IgD-negative memory B cell (primary cell): ENCODE results near the gene HEPN1. TPM values are rescaled to one million over a fixed set of nuclear protein-coding genes. Genes with fewer than 3 reads are reported as not detected.

ENCODE experiments used
- H3K27ac Mint-ChIP-seq, 3 donors: one replicate each; pipeline ENCODE4 v1.8.0; 2020 to 2022; ENCODE audit warnings: mild to moderate bottlenecking in 3 of 3, mixed read lengths in 3 of 3, moderate library complexity in 1 of 3
- H3K27me3 Mint-ChIP-seq: one replicate; pipeline ENCODE4 v1.8.0; 2021; ENCODE audit warnings: mixed read lengths
- H3K36me3 Mint-ChIP-seq: one replicate; pipeline ENCODE4 v1.8.0; 2020; ENCODE audit warnings: mild to moderate bottlenecking, mixed read lengths
- H3K4me1 Mint-ChIP-seq, 3 donors: one replicate each; pipeline ENCODE4 v1.8.0; 2020 to 2022; ENCODE audit warnings: mixed read lengths in 3 of 3, mild to moderate bottlenecking in 1 of 3
- H3K4me3 Mint-ChIP-seq, 4 donors: one replicate each; pipeline ENCODE4 v1.8.0; 2020 to 2022; ENCODE audit warnings: mild to moderate bottlenecking in 4 of 4, mixed read lengths in 4 of 4, moderate library complexity in 3 of 4
- H3K9me3 Mint-ChIP-seq, 3 donors: one replicate each; pipeline ENCODE4 v1.8.0; 2020 to 2021; ENCODE audit warnings: mixed read lengths in 3 of 3, mild to moderate bottlenecking in 1 of 3
- polyA plus RNA-seq: library from polyadenylated mRNA; unstranded; fragments of 300-500 nt; fragmentation: Illumina TruSeq; gene quantifications from one replicate; pipeline ENCODE4 v1.2.3, GENCODE V29; 2021

Gene HEPN1
- polyA plus RNA-seq, 1 donor from 2014 or later = not detected

GRCh38 chr11:124902616-124903015, 16.4 kb upstream of the HEPN1 start:
- Mint-ChIP-seq H3K4me1 (peaks cover 0 to 2% (median 0%) of the 10 kb centered on the region in 3 donors), H3K36me3 (no peaks in the 10 kb centered on the region), H3K27me3 (peaks cover 19% of the 10 kb centered on the region), H3K9me3 (no peaks in the 10 kb centered on the region), H3K27ac (no peak overlapping the region), H3K4me3 (no peak overlapping the region)

- peaks cover 4 to 7% (median 5%) of the 10 kb centered on the region in 3 donors for H3K9me3 Mint-ChIP-seq
- H3K36me3 Mint-ChIP-seq = no peaks in the 10 kb centered on the region
- no peak overlapping the region for H3K4me3 Mint-ChIP-seq
- no peak overlapping the region for H3K27ac Mint-ChIP-seq
- peaks cover 0 to 2% (median 2%) of the 10 kb centered on the region in 3 donors for H3K4me1 Mint-ChIP-seq
- H3K27me3 Mint-ChIP-seq = peaks cover 24% of the 10 kb centered on the region
Measured at GRCh38 chr11:124915541-124916369, 3.3 kb upstream of the HEPN1 start.

- no peaks in the 10 kb centered on the region for H3K36me3 Mint-ChIP-seq
- H3K4me3 Mint-ChIP-seq = no peak overlapping the region
- no peak overlapping the region for H3K27ac Mint-ChIP-seq
- peaks cover 24% of the 10 kb centered on the region for H3K27me3 Mint-ChIP-seq
- H3K4me1 Mint-ChIP-seq = peaks cover 0 to 4% (median 2%) of the 10 kb centered on the region in 3 donors
- H3K9me3 Mint-ChIP-seq = peaks cover 3 to 7% (median 6%) of the 10 kb centered on the region in 3 donors
Measured at GRCh38 chr11:124916370-124916710, 2.7 kb upstream of the HEPN1 start.

- H3K4me1 Mint-ChIP-seq = peaks cover 0 to 4% (median 2%) of the 10 kb centered on the region in 3 donors
- H3K36me3 Mint-ChIP-seq = no peaks in the 10 kb centered on the region
- peaks cover 0 to 3% (median 0%) of the 10 kb centered on the region in 3 donors for H3K9me3 Mint-ChIP-seq
- peaks cover 27% of the 10 kb centered on the region for H3K27me3 Mint-ChIP-seq
- peak overlapping the region in 1 of 4 donors; percentile 40 for H3K4me3 Mint-ChIP-seq
- no peak overlapping the region for H3K27ac Mint-ChIP-seq
Measured at GRCh38 chr11:124917115-124917637, 1.9 kb upstream of the HEPN1 start.

GRCh38 chr11:124919898-124920297, 848 bp downstream of the HEPN1 start:
- Mint-ChIP-seq H3K9me3 (peaks cover 0 to 2% (median 0%) of the 10 kb centered on the region in 3 donors), H3K27ac (no peak overlapping the region), H3K27me3 (peaks cover 33% of the 10 kb centered on the region), H3K4me3 (peak overlapping the region in 1 of 4 donors; percentile 14), H3K36me3 (no peaks in the 10 kb centered on the region), H3K4me1 (peaks cover 0 to 4% (median 2%) of the 10 kb centered on the region in 3 donors)

GRCh38 chr11:124920356-124920755, 1.3 kb downstream of the HEPN1 start:
- Mint-ChIP-seq H3K4me3 (peak overlapping the region in 3 of 4 donors; percentile 73 to 87 (median 77)), H3K27me3 (peaks cover 33% of the 10 kb centered on the region), H3K27ac (no peak overlapping the region), H3K9me3 (peaks cover 0 to 2% (median 0%) of the 10 kb centered on the region in 3 donors), H3K4me1 (peaks cover 0 to 4% (median 2%) of the 10 kb centered on the region in 3 donors), H3K36me3 (no peaks in the 10 kb centered on the region)

- Mint-ChIP-seq H3K36me3 (no peaks in the 10 kb centered on the region), H3K27ac (no peak overlapping the region), H3K4me3 (peak overlapping the region; percentile 73 to 87 (median 76)), H3K27me3 (peaks cover 27% of the 10 kb centered on the region), H3K4me1 (peaks cover 0 to 4% (median 2%) of the 10 kb centered on the region in 3 donors), H3K9me3 (peaks cover 0 to 2% (median 0%) of the 10 kb centered on the region in 3 donors)
Measured at GRCh38 chr11:124920870-124921609, 2.0 kb downstream of the HEPN1 start.

GRCh38 chr11:124922831-124923230, 3.8 kb downstream of the HEPN1 start:
- Mint-ChIP-seq H3K9me3 (peaks cover 0 to 2% (median 0%) of the 10 kb centered on the region in 3 donors), H3K4me1 (peaks cover 0 to 4% (median 2%) of the 10 kb centered on the region in 3 donors), H3K27ac (peak overlapping the region in 1 of 3 donors; percentile 64), H3K36me3 (no peaks in the 10 kb centered on the region), H3K4me3 (no peak overlapping the region), H3K27me3 (peaks cover 27% of the 10 kb centered on the region)

- H3K4me3 Mint-ChIP-seq = no peak overlapping the region
- peaks cover 0 to 4% (median 2%) of the 10 kb centered on the region in 3 donors for H3K4me1 Mint-ChIP-seq
- H3K27ac Mint-ChIP-seq = peak overlapping the region in 1 of 3 donors; percentile 64
- H3K36me3 Mint-ChIP-seq = no peaks in the 10 kb centered on the region
- peaks cover 0 to 2% (median 0%) of the 10 kb centered on the region in 3 donors for H3K9me3 Mint-ChIP-seq
- peaks cover 26% of the 10 kb centered on the region for H3K27me3 Mint-ChIP-seq
Measured at GRCh38 chr11:124923296-124923695, 4.2 kb downstream of the HEPN1 start.

GRCh38 chr11:124928942-124929665, 10.1 kb downstream of the HEPN1 start:
- Mint-ChIP-seq H3K27me3 (peaks cover 1% of the 10 kb centered on the region), H3K27ac (no peak overlapping the region), H3K4me1 (peaks cover 2 to 6% (median 6%) of the 10 kb centered on the region in 3 donors), H3K9me3 (no peaks in the 10 kb centered on the region), H3K36me3 (peaks cover 3% of the 10 kb centered on the region), H3K4me3 (no peak overlapping the region)

GRCh38 chr11:124930799-124931198, 11.7 kb downstream of the HEPN1 start:
- H3K4me1 Mint-ChIP-seq = peaks cover 2 to 6% (median 6%) of the 10 kb centered on the region in 3 donors
- H3K27ac Mint-ChIP-seq = peak overlapping the region in 2 of 3 donors; percentile 18 to 54
- peaks cover 3% of the 10 kb centered on the region for H3K36me3 Mint-ChIP-seq
- no peak overlapping the region for H3K4me3 Mint-ChIP-seq
- peaks cover 1% of the 10 kb centered on the region for H3K27me3 Mint-ChIP-seq
- H3K9me3 Mint-ChIP-seq = no peaks in the 10 kb centered on the region

GRCh38 chr11:124934862-124935547, 16.0 kb downstream of the HEPN1 start:
- peaks cover 2 to 6% (median 6%) of the 10 kb centered on the region in 3 donors for H3K4me1 Mint-ChIP-seq
- H3K27ac Mint-ChIP-seq = no peak overlapping the region
- H3K4me3 Mint-ChIP-seq = no peak overlapping the region
- H3K9me3 Mint-ChIP-seq = no peaks in the 10 kb centered on the region
- peaks cover 3% of the 10 kb centered on the region for H3K36me3 Mint-ChIP-seq
- peaks cover 7% of the 10 kb centered on the region for H3K27me3 Mint-ChIP-seq

- Mint-ChIP-seq H3K4me3 (no peak within 1 kb of the TSS), H3K36me3 (no peaks in the 10 kb centered on the region), H3K27me3 (peaks cover 7% of the 10 kb centered on the region), H3K9me3 (no peaks in the 10 kb centered on the region), H3K27ac (no peak within 1 kb of the TSS), H3K4me1 (peaks cover 0 to 1% (median under 1%) of the 10 kb centered on the region in 3 donors)
Measured at GRCh38 chr11:124935548-124936514, 16.8 kb downstream of the HEPN1 start, which contains the start of gene HEPACAM. Gene HEPACAM (minus strand): TSS chr11:124936047. CDS start chr11:124936006, 41 bp downstream.
